Esophagus (tissue), 2 donors: ENCODE measurements around the gene AFF3. TPM values are rescaled to one million over a fixed set of nuclear protein-coding genes. Genes with fewer than 3 reads are reported as not detected.
"Not testable (repeated sequence)": the region's sequence is repeated elsewhere in the genome, so short reads cannot be mapped to it uniquely, and the experiment has no call there.

Source experiments
- H3K27ac ChIP-seq, 2 donors: one replicate each; pipeline ENCODE4 v1.5.1; 2013; ENCODE audit warnings: low read depth in 2 of 2, mild to moderate bottlenecking in 2 of 2, inconsistent platforms in 1 of 2, low read length in 1 of 2, moderate library complexity in 1 of 2
- H3K27me3 ChIP-seq, 2 donors: one replicate each; pipeline ENCODE4 v1.6.1; 2013; ENCODE audit warnings: low read length in 2 of 2, control low read depth in 1 of 2, mild to moderate bottlenecking in 1 of 2; ENCODE audit not compliant: insufficient read depth in 2 of 2, control insufficient read depth in 1 of 2
- H3K36me3 ChIP-seq, 2 donors: one replicate each; pipeline ENCODE4 v1.6.1; 2013; ENCODE audit warnings: low read length in 1 of 2; ENCODE audit not compliant: control insufficient read depth in 2 of 2, insufficient read depth in 2 of 2
- H3K4me1 ChIP-seq, 2 donors: one replicate each; pipeline ENCODE4 v1.6.1; 2013; ENCODE audit warnings: low read length in 1 of 2; ENCODE audit not compliant: control insufficient read depth in 2 of 2, insufficient read depth in 2 of 2
- H3K4me3 ChIP-seq, 2 donors: one replicate each; pipeline ENCODE4 v1.5.1; 2013; ENCODE audit warnings: low read length in 2 of 2, mild to moderate bottlenecking in 2 of 2, low read depth in 1 of 2, moderate library complexity in 1 of 2
- H3K9me3 ChIP-seq, 2 donors: one replicate each; pipeline ENCODE4 v1.6.1; 2013; ENCODE audit warnings: mild to moderate bottlenecking in 2 of 2, low read depth in 1 of 2, low read length in 1 of 2, moderate library complexity in 1 of 2; ENCODE audit not compliant: control insufficient read depth in 2 of 2, insufficient read depth in 1 of 2
- WGBS, 2 donors: extraction: QIAGEN DNeasy Blood & Tissue Kit; methylation state at CpG; one replicate each; pipeline ENCODE4 v1.1.7; 2013; 5-methylcytosine and 5-hydroxymethylcytosine counted together
- polyA plus RNA-seq, 2 donors: library from polyadenylated mRNA; stranded (reverse); fragments of 200-250 nt; gene quantifications; one replicate each; pipeline ENCODE4 v1.2.3, GENCODE V29; 2013
- donor health status: healthy with polysubstance abuse.
- donor health status: Bipolar disorder and iron deficiency.

The AFF3 gene
- polyA plus RNA-seq, 2 donors: 1.0 to 1.1 TPM

DNA sequence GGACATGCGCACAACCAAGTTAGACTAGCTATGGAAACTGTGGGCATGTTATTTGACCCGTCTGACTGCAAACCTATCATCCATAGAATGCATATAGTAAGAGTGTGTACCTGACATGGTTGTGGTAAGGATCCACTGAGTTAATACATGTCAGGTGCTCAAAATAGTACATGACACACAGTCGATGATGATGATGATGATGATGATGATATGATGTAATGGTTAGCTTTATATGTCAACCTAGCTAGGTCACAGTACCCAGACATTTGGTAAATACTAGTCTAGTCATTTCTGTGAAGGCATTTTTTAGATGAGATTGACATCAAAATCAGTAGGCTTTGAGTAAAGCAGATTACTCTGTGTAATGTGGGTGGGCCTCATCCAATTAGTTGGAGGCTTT lies 204.1 kb downstream of the AFF3 start:
- Histone ChIP-seq H3K27ac (no peak overlapping the region), H3K4me1 (no peaks in the 10 kb centered on the region), H3K9me3 (no peaks in the 10 kb centered on the region), H3K27me3 (no peaks in the 10 kb centered on the region), H3K36me3 (no peaks in the 10 kb centered on the region), H3K4me3 (no peak overlapping the region)
- 87% methylated on average over 3 of the region's 3 CpGs for WGBS, 2 donors

DNA sequence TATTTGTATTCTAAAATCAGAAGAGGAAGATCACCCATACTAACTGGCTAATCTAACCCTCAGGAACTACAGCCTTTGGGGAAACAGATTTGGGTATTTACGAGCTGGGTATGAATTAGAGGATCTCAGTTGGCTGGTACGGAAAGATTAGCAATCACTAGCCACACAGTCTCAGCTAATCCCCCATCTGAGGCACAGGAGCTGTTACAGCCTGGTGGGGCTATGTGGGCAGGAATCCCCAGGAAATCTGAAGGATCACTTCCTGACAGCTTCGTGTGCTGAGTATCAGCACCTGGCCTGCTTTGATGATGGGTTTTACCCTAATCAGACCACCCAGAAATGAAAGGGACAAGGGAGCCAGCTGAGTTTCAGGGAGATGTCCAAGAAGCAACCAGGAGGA lies 206.3 kb downstream of the AFF3 start:
- Histone ChIP-seq H3K4me3 (no peak overlapping the region), H3K9me3 (peaks cover 0 to 2% of the 10 kb centered on the region in 2 donors), H3K4me1 (no peaks in the 10 kb centered on the region), H3K27me3 (no peaks in the 10 kb centered on the region), H3K36me3 (no peaks in the 10 kb centered on the region), H3K27ac (no peak overlapping the region)
- WGBS, 2 donors: 67 to 68% methylated on average over 3 of the region's 3 CpGs

DNA sequence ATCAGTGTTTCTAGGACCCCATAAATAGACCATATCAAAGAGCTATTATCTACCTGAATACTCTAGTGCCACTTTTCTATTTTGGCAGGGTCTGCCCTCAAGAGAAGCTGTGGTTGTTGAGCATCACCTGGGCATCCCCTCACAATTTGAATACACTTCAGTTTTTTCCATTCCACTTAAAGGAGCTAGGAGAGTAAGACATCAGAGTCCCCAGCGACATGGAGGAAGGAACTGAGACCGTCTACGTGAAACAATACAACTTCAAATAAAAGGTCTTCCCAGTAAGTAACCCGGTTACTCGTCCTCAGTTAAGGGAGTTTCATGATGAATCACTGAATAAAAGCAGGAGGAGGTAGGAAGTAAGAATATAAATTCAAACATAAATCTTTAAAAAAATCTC lies 206.7 kb downstream of the AFF3 start:
- no peak overlapping the region for H3K27ac ChIP-seq
- no peak overlapping the region for H3K4me3 ChIP-seq
- H3K4me1 ChIP-seq: no peaks in the 10 kb centered on the region
- H3K27me3 ChIP-seq: no peaks in the 10 kb centered on the region
- peaks cover 0 to 2% of the 10 kb centered on the region in 2 donors for H3K9me3 ChIP-seq
- 75 to 77% methylated on average over 5 of the region's 5 CpGs for WGBS, 2 donors
- no peaks in the 10 kb centered on the region for H3K36me3 ChIP-seq

DNA sequence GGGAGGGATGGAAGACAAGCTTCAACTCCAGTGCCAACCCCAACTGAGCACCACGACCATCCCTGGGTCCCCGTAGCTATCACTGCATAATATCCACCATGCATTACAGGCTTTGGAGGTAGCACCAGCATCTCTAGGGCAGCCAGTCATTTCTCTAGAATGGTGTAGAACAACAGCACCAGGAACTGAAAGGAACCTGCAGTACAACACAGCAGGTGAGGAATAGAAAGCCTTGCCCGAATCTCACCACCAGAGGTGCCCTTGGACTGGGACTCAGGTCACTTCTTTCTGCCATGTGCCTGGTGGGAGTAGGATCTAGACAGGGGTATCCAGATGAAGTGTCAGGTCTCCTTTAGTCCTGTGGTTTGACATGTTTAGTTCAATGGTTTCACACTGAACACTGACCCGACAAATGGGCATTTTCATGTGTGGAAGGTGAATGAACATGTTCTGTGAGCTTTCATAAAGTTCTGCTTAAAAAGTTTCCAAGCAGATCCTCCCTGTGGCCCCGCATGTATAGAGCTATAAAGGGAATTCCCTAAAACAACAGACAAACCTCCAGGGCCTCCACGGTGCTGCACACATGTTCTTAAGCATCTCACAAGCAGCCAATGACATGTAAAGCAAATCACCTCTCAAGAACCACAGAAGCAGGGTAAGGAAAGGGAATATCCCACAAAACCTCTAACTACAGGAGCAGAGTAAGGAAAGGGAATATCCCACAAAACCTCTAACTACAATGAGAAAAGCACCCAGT lies 208.3 kb downstream of the AFF3 start:
- Histone ChIP-seq H3K4me1 (no peaks in the 10 kb centered on the region), H3K27ac (no peak overlapping the region), H3K27me3 (no peaks in the 10 kb centered on the region), H3K9me3 (peaks cover 0 to 2% of the 10 kb centered on the region in 2 donors), H3K4me3 (no peak overlapping the region), H3K36me3 (no peaks in the 10 kb centered on the region)
- WGBS, 2 donors: 82 to 86% methylated on average over 6 of the region's 6 CpGs

DNA sequence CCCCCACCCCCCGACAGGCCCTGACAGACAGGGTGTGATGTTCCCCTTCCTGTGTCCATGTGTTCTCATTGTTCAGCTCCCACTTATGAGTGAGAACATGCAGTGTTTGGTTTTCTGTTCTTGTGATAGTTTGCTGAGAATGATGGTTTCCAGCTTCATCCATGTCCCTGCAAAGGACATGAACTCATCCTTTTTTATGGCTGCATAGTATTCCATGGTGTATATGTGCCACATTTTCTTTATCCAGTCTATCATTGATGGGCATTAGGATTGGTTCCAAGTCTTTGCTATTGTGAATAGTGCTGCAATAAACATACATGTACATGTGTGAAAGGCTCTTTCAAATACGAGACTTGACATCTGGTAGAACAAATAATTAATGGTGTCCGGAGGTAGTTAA lies 208.9 kb downstream of the AFF3 start:
- not testable (repeated sequence) for H3K9me3 ChIP-seq, H3K4me3 ChIP-seq, H3K27ac ChIP-seq, H3K4me1 ChIP-seq, H3K27me3 ChIP-seq, H3K36me3 ChIP-seq
- WGBS, 2 donors: 94 to 99% methylated on average over 3 of the region's 3 CpGs

DNA sequence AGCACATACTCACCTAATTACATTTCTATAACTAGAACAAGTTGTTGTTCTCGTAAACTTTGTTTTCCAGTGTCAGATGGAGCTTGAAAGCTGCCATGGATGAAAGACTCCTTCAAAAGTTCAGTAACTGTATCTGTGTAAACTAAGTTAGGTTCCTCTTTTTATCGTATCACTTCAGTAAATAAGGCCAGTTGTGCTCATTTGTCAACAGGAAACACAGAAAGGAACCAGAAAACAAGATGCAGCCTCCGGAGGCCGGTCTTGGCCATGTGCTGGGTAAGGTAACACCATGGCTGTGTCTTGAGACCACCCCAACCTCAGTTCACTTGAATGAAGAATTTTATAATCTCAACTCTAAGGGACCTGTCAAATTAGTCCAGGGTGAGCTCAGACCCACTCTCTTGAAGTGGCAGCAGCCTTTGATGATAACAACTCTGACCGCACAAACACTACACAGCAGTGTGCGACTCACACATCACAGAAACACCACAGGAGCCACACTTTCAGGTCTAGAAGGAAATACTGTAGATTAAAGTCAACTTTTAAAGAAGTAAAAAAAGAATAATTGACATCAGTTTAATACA lies 213.8 kb downstream of the AFF3 start:
- Histone ChIP-seq H3K4me1 (no peaks in the 10 kb centered on the region), H3K36me3 (no peaks in the 10 kb centered on the region), H3K9me3 (peaks cover 0 to 2% of the 10 kb centered on the region in 2 donors), H3K27ac (no peak overlapping the region), H3K27me3 (no peaks in the 10 kb centered on the region), H3K4me3 (no peak overlapping the region)
- WGBS, 2 donors: 83 to 84% methylated on average over 6 of the region's 6 CpGs

DNA sequence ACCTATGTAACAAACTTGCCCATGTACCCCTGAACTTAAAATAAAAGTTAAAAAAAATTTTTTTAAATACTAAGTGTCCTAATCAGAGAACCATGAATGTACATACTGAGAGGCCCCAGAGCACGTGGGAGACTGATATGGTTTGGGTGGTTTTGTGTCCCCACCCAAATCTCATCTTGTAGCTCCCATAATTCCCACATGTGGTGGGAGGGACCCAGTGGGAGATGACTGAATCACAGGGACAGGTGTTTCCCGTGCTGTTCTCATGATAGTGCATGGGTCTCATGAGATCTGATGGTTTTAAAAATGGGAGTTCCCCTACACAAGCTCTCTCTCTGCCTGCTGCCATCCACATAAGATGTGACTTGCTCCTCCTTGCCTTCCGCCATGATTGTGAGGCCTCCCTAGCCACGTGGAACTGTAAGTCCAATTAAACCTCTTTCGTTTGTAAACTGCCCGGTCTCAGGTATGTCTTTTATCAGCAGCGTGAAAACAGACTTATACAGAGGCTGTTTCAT lies 214.6 kb downstream of the AFF3 start:
- not testable (repeated sequence) for H3K9me3 ChIP-seq, H3K4me3 ChIP-seq, H3K27me3 ChIP-seq, H3K36me3 ChIP-seq, H3K4me1 ChIP-seq, H3K27ac ChIP-seq
- WGBS, 2 donors: 87 to 88% methylated on average over 7 of the region's 7 CpGs

DNA sequence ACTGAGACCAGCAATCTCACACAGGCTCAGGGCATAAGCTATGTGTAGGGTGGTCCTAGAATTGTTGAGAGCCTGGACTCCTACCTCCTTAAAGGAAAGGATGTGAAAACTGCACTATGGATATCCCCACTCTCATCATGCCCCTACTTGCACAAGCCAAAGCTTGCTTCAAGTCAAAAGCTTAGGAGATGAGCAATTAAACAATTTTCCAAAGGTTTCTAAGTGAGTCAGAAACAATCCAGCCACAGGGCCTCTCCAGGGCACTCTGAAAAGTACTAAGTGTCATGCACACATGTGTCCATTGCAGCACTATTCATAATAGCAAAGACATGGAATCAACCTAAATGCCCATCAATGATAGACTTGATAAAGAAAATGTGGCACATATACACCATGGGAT lies 215.4 kb downstream of the AFF3 start:
- H3K36me3 ChIP-seq: no peaks in the 10 kb centered on the region
- no peak overlapping the region for H3K27ac ChIP-seq
- no peak overlapping the region for H3K4me3 ChIP-seq
- H3K27me3 ChIP-seq: no peaks in the 10 kb centered on the region
- H3K4me1 ChIP-seq: no peaks in the 10 kb centered on the region
- H3K9me3 ChIP-seq: no peaks in the 10 kb centered on the region

DNA sequence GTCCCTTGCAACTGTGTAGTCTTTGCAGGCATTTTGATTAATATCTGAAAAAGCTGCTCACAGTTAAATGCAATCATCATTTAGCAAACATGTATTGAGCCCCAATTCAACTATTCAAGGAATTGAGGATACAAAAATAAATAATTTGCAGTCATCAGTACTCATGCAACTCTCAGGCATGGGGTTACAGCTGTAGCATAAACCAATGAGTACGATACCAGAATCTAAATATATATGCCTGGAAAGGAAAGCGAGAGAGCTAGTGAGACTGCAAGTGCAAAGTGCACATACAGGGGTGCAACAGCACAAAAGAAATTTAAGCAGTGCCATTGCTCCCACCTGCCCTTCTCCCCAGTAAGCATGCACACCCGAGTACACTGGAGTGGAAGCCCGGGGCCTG lies 216.4 kb downstream of the AFF3 start:
- 94% methylated on average over 4 of the region's 4 CpGs for WGBS, 2 donors
- Histone ChIP-seq H3K9me3 (no peaks in the 10 kb centered on the region), H3K4me3 (no peak overlapping the region), H3K4me1 (no peaks in the 10 kb centered on the region), H3K36me3 (no peaks in the 10 kb centered on the region), H3K27me3 (no peaks in the 10 kb centered on the region), H3K27ac (no peak overlapping the region)

DNA sequence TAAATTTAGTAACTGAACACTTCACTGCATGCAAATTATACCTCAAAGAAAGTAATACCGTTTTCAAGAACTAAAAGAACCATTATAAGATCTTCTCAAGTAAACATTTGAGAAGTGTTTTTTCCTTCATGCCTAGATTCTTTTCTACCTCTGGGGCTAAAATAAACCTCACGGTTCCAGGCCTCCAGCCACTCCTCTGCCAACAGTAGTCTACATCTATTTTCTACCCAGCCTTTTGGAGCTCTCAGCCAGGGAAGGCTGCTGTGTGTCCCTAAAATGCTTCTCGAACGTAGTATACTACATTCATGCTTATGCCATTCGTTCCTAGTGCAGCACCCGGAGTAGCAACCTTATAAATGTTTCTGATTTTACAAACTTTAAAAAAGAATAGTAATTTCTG lies 219.7 kb downstream of the AFF3 start:
- no peaks in the 10 kb centered on the region for H3K27me3 ChIP-seq
- H3K4me3 ChIP-seq: no peak overlapping the region
- H3K27ac ChIP-seq: no peak overlapping the region
- 86% methylated on average over 6 of the region's 6 CpGs for WGBS, 2 donors
- H3K36me3 ChIP-seq: no peaks in the 10 kb centered on the region
- H3K9me3 ChIP-seq: no peaks in the 10 kb centered on the region
- no peaks in the 10 kb centered on the region for H3K4me1 ChIP-seq
